Measurements from ENCODE around the gene THOP1.
"Not testable (repeated sequence)": the region's sequence is repeated elsewhere in the genome, so short reads cannot be mapped to it uniquely, and the experiment has no call there.

THOP1 gene

DNA sequence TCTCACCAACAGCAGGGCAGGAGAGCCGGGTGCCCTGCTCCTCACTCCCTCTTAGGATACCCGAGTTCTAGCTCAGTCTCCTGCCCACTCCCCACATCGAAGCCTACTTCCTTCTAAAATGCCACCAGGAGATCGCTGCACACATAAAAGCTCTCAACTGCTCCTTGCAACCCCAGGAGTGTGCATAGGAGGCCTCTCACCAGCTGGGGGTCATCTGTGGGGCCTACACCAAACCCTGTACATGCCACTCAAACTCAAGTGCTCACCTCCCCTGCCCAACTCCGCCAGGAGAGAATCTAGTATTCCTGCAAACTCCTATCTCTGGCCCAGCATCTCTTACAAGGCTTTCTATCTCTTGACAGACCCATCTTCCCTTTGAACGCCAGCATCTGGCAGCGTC lies 5.0 kb upstream of the THOP1 start:
- no peak for FAIRE-seq
- no peak for DNase-seq (ENCODE audit: insufficient read length, low spot score)

DNA sequence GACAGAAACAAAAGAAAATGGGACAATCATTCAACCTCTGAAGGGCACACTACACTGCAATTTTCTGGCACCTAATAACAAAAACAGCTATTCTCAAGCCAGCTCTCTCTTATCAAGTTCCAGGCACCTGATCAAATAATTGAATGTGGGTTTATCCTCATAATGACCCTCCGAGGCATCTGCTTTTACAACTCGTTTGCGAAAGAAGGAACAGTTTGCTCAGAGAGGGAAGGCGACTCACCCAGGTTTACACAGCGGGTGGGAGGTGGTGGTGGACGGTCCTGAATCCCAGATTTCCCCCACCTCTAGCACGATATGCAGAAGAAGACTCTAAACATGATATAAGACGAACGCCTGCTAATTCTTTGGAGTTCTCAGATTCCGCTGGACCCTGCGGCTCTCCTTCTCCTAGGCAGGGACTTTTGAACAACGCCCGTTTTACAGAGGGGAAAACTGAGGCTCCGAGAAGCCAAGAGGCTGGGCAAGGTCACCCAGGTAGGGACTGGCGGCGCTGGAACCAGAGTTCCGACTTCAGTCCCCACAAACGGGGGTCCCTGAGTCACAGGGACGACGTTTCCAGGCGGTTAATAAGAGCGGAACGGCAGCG lies 2.9 kb upstream of the THOP1 start:
- peak; percentile 70 for FAIRE-seq
- DNase-seq (ENCODE audit: insufficient read length, low spot score): no peak

DNA sequence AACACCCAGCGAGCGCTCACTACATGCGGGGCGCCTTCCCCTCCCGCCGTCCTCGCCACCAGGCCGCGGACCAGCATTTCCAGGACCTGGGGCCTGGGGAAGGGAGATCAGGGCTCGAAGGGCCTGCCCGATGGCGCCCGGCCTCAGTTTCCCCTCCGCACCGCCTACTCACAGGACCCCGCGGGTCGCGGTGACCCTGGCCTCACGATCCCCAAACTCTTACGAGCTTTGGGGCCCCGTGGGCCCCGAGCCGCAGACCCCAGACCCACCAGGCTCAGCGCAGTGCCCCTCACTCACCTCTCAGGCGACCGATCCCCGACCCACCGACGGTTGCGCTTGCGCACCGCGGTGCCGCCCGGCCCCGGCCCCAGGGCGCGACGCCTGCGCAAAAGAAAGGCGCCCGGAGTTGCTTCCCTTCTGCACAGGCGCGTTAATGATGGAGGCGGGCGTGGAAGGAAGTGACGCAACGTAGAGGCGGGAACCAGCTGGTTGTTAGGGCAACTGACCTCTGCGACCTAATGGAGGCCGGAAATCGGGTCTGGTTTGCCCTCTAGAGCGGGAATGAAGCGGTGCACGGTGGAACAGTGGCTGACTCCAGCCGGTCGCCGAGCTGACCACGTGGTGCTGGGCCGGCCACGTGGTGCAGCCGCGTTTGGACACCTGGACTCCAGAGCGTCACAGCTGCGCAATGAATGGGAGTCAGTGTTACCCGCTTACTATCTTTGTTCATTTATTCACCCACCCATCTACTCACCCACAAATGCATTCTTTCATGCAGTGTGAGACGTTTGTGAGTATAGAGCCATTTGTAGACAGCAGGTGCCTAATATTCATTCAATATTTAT lies 2.1 kb upstream of the THOP1 start, which contains the start of gene SGTA:
SGTA (minus strand) TSS at position 338 of the 845 bp plus-strand sequence. CDS start 14,205 bp downstream, outside the sequence.
- FAIRE-seq (peak; percentile 99), DNase-seq (ENCODE audit: insufficient read length, low spot score) (peak; percentile 97)

DNA sequence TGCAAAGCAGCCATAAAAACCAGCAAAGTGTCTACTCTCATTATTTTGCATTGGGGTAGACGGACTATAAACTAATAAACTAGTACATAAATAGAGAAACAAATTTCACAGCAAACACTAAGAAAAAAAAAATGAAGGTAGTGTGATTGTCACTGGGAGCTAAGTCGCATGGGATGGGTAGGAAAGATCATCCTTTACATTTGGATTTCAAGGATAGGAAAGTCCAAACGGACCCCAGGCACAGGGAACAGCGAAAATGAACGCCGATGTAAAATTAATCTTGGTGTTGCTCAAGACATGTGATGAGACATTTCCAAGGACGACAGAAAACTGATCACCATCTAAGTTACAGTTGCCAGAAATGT lies 1.5 kb upstream of the THOP1 start:
- FAIRE-seq: no peak
- no peak for DNase-seq (ENCODE audit: insufficient read length, low spot score)

DNA sequence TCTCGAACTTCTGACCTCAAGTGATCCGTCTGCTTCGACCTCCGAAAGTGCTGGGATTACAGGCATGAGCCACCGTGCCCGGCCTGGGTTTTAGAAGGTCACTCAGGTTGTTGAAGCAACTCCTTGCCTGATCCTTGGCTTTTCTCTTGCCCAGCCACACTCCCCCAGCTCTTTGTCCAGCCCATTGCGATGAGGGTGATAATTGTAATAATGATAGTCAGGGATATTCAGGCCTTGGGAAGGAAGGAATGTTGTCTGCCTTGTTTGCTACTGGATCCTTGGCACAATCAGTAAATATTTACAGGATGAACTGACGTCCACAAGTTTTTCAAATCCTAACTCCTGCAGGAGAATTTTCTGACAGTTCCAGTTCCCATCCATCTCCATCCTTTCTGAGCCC lies 1.8 kb downstream of the THOP1 start:
- FAIRE-seq (no peak), DNase-seq (ENCODE audit: insufficient read length, low spot score) (no peak)

DNA sequence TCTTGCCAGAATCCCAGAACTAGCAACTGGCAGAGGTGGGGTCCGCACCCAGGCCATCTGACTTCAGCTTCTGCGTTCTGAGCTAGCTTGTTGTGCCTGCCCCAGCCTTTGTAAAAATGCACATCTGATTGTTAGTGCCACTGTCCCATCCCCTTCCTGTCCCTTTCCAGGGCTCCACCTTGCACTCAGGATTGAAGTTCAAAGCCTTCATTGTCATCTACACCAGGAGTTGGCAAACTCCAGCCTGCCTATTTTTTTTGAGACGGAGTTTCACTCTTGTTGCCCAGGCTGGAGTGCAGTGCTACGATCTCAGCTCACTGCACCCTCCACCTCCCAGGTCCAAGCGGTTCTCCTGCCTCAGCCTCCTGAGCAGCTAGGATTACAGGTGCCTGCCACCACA lies 2.9 kb downstream of the THOP1 start:
- no peak for DNase-seq (ENCODE audit: insufficient read length, low spot score)
- no peak for FAIRE-seq

DNA sequence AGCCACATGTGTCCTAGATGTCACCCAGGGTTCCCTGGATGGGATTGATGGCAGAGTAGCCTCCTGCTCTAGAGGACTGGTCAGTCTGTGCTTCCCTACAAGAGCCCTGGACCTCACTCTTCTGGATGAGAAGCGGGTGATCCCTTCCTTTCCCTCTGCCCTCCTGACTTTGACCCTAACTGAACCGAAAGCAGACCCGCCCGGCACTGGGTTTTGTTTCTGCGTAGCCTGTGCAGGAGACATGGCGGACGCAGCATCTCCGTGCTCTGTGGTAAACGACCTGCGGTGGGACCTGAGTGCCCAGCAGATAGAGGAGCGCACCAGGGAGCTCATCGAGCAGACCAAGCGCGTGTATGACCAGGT lies 4.9 kb downstream of the THOP1 start:
- DNase-seq (ENCODE audit: insufficient read length, low spot score): no peak
- no peak for FAIRE-seq

DNA sequence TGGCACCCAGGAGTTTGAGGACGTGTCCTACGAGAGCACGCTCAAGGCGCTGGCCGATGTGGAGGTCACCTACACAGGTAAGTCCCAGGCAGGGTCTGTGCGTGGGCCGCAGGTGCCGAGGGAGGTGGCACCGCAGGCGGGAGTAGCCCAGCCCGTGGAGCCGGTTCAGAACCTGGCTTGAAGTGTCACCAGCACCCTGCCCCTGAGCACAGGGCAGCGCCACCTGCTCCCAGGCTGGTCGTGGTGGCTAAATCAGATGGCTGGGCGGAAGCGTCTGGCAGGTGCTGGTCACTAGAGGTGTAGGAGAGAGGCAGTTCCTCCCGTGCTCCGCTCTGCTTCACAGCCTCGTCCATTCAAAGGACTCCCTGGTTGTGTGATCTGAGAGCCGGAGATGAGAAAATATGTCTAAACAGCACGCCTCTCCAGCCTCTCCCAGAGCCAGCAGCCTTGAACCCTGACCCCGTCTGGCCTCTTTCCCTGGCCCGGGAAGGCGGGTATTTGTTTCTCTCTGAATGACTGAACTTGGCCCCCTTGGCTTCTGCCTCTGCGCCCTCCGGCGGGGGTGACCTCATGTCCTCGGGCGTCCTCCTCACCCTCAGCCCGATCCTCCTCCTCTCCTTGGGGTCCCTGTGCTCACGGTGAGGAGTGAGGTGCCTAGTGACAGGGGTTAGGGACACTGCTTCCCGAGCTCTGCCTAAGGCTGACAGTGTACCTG lies 5.4 kb downstream of the THOP1 start:
- DNase-seq (ENCODE audit: insufficient read length, low spot score) (no peak), FAIRE-seq (no peak)

DNA sequence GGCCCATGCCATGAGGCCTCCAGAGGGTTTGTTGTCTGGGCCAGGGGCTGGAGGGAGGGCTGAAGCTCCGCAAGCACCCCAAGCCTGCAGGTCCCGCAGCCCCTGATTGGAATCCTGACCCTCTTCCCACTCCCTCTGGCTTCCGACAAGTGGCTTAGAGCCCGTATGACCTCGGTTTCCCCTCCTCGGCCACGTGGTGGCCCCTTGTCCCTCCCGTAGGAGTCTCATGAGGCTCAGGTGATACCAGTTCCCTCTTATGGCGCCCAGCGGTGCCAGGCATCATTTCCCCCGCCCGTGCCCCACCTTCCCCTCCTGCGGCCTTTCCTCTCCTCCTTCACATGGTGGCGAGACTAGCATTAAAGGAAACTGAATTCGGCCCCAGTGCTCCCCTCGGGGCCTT lies 6.1 kb downstream of the THOP1 start:
- DNase-seq (ENCODE audit: insufficient read length, low spot score): no peak

DNA sequence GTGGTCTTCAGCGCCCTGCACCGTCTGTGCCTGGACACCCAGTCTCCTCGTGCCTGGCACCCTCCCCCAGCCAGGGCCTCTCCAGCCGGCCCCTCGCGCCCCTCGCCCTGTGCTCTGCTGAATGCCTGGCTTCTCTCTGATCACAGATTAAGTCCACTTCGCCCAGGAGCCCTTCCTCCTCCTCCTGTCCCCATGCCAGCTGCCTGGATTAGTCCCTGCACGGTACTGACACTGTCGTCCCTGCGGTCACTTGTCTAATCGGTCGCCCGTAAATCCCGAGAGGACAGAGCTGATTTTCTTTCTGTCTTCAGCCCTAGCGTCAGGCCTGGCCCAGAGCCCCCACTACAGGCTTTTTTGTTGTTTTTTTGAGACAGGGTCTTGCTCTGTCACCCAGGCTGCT lies 6.6 kb downstream of the THOP1 start:
- no peak for FAIRE-seq
- DNase-seq (ENCODE audit: insufficient read length, low spot score): no peak

More for the DNA sequence above, 6.1 kb downstream of the THOP1 start:
- no peak for FAIRE-seq

DNA sequence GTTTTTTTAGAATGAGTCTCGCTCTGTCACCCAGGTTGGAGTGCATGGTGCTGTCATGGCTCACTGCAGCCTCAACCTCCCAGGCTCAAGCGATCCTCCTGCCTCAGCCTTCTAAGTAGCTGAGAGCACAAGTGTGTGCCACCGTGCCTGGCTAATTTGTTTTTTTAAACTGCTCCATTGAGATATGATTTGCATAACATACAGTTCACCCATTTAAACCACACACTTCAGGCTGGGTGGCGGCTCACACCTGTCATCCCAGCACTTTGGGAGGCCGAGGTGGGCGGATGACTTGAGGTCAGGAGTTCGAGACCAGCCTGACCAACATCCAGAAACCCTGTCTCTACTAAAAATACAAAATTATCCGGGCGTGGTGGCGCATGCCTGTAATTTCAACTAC lies 7.4 kb downstream of the THOP1 start:
- DNase-seq (ENCODE audit: insufficient read length, low spot score); FAIRE-seq: not testable (repeated sequence)

DNA sequence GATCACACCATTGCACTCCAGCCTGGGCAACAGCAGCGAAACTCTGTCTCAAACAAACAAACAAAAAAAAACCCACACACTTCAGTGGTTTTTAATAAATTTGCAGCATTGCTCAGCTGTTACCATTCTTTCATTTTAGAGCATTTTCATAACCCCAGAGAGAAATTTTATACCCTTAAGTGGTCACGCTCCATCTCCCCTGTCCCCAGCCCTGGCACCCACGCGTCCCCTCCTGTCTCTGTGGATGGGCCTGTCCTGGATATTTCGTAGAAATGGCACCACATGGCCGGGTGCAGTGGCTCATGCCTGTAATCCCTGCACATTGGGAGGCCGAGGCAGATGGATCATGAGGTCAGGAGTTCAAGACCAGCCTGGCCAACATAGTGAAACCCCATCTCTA lies 7.8 kb downstream of the THOP1 start:
- FAIRE-seq (no peak), DNase-seq (ENCODE audit: insufficient read length, low spot score) (no peak)

DNA sequence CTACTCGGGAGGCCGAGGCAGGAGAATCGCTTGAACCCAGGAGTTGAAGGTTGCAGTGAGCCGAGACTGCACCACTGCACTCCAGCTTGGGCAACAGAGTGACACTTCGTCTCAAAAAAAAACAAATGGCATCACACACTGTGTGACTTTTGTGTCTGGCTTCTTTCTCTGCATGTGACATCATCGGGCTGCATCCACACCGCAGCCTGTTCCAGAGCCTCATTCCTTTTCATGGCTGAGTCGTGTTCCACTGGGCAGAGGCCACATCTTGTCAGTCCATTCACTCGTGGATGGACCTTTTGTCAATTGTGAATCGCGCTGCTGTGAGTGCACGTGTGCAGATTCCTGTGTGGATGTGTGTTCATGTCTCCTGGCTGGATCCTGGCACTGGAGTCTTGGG lies 8.3 kb downstream of the THOP1 start:
- FAIRE-seq (no peak), DNase-seq (ENCODE audit: insufficient read length, low spot score) (no peak)

DNA sequence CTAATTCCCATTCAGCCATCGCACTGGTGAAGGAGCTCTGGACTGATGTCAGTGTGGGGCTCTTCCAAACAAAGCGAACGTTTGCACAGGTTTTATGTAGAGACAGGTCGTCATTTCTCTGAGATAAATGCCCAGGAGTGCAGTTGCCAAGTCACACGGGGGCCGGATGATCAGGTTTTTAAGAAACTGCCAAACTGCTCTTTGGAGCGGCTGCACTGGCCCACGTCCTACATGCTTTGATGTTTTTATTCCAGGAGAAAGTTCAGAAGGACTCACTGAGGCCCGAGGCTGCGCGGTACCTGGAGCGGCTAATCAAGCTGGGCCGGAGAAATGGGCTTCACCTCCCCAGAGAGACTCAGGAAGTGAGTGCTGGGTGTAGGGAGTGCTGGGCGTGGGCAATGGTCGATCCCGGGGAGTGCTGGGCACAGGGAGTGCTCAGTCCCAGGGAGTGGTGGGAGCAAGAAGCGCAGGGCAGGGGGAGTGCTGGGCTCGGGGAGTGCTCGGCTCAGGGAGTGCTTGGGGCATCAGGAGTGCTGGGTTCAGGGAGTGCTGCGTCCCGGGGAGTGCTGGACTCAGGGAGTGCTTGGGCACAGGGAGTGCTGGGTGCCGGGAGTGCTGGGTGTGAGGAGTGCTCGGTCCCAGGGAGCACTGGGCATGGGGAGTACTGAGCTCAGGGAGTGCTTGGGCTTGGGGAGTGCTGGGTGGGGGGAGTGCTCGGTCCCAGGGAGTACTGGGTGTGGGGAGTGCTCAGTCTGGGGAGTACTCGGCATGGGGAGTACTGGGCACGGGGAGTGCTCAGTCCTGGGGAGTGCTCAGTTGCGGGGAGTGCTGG lies 10.7 kb downstream of the THOP1 start:
- DNase-seq (ENCODE audit: insufficient read length, low spot score) (no peak), FAIRE-seq (no peak)

DNA sequence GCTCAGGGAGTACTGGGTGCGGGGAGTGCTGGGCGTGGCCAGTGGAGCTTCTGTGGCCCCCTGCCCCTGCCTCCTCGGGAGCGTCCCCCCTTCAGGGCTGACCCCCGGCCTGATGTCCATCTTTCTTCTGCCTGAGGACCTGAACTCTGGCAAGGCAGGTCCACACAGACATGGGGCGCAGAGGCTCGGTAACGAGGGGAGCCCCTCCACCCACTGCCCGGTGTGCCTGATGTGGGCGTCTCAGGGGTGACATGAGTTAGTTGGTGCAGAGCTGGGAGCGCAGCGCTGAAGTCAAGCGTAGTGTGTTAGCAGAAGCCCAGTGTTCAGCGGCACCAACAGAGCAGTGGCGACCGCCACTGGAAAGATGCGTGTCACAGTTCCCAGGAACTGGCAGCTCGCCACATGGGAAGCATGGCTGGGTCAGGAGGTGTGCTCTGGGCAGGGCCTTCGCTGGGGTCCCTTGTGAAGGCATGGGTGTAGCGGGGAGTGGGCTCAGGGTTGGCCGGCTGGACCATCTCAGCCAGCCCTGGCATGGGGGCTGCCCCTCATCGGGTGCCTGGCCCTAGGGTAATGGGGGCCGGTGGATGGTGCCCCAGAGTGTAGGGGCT lies 11.5 kb downstream of the THOP1 start:
- DNase-seq (ENCODE audit: insufficient read length, low spot score) (no peak), FAIRE-seq (no peak)

DNA sequence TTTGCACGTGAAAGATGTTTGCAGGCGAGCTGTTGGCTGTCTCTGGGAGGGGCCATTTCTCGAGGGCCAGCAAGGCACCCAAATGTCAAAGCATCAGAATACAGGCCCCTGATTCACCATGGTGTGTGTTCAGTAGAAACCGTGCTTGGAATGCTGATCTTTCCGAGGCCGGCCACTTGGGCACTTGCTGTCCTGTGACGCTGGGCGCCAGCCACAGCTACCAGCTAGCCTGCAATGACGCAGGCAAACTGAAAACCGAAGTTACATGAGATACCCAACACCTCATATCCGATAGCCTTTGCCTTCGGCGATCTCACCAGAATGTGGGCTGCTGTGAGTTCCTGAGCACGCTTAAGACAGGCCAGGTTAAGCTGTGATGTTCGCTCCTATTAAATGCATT lies 12.0 kb downstream of the THOP1 start:
- DNase-seq (ENCODE audit: insufficient read length, low spot score) (no peak), FAIRE-seq (no peak)

DNA sequence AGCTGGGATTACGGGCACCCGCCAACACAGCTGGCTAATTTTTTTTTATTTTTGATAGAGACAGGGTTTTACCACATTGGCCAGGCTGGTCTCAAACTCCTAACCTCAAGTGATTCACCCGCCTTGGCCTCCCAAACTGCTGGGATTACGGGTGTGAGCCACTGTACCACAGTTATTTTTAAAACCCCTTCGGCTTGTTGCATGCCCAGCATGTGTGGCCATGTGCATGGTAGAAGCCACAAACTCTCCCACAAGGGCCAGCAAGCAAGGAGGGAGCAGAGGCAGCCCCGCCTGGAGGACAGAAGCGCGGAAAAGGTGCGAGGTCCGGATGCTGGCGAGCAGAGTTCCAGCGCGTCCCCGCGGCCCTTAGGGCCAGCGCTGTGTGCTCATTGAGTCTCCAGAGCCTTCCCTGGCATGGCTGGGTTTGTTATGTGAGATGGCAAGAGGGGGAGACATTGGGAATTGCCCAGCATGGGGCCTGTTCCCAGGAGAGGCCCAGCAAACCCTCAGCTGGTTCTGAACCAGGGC lies 12.9 kb downstream of the THOP1 start:
- DNase-seq (ENCODE audit: insufficient read length, low spot score) (no peak), FAIRE-seq (no peak)

DNA sequence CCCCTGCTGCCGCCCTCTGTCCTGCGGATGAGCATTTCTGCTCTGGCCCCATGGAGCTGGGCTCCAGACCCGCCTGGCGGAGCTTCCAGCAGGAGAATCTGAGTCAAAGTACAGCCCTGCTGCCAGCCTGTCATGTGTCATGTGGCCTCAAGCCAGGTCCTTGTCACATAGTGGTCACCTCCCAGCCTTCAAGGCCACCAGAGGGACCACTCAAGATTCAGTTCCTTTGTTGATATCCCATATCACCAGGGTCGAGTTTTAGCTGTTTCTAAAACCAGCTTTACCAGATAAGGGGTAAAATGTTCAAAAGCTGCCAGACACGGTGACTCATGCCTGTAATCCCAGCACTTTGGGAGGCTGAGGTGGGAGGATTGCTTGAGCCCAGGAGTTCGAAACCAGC lies 13.4 kb downstream of the THOP1 start:
- no peak for FAIRE-seq
- no peak for DNase-seq (ENCODE audit: insufficient read length, low spot score)

DNA sequence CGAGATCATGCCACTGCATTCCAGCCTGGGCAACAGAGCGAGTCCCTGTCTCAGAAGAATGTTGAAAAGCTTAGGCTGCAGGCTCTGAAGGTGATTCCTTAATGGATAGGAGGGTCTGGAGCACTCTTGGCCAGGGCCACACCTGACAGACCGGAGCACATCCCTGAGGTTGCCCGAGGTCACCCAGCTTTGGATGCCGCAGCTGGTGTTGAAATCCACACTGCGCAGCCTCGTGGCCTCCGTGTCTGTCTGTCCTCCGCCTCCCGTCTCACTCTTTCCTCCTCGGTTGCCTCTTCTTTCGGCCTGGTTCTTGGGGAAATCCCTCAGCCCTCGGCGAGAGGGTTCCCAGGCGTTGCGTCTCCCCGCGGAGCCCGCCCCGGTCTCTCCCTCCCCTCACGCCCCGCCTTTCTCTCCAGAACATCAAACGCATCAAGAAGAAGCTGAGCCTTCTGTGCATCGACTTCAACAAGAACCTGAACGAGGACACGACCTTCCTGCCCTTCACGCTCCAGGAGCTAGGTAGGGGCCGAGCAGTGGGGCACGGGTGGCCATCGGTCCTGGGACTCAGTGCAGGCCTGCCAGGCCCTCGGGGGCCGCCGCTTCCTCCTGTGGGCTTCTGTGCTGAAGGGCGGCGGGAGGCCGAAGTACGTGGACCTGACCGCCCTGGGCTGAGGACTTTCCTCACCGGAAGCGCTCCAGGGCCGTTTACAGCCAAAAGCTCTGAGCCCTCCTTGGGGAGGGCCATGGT lies 14.1 kb downstream of the THOP1 start:
- DNase-seq (ENCODE audit: insufficient read length, low spot score): no peak
- FAIRE-seq: no peak

DNA sequence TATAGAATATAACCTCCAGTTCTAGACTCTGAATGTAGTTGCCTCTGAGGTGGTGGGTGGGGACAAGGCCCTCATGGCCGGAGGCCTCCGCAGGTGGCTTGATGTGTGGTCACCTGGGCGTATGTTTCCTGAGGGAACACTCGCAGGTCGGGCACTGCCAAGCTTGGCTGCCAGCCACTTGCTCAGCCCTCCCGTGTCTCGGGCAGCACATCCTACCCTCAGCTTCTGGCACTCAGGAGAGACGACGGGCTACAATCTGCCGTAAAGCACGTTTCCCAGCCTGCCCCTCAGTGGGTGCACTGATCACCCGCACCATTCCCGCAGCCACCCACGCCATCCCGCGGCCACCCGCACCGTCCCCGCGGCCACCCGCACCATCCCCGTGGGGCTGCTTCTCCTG lies 15.2 kb downstream of the THOP1 start:
- no peak for FAIRE-seq

More for the DNA sequence above, 15.2 kb downstream of the THOP1 start:
- DNase-seq (ENCODE audit: insufficient read length, low spot score): no peak

All from GM19239 (cell line).